Measurements from ENCODE around the gene AASDH. TPM values are rescaled to one million over a fixed set of nuclear protein-coding genes. Genes with fewer than 3 reads are reported as not detected.

Gene AASDH
- polyA plus RNA-seq, 1 of the 3 experiments (the other 2 are of a cell fraction) = 4.4 TPM

DNA sequence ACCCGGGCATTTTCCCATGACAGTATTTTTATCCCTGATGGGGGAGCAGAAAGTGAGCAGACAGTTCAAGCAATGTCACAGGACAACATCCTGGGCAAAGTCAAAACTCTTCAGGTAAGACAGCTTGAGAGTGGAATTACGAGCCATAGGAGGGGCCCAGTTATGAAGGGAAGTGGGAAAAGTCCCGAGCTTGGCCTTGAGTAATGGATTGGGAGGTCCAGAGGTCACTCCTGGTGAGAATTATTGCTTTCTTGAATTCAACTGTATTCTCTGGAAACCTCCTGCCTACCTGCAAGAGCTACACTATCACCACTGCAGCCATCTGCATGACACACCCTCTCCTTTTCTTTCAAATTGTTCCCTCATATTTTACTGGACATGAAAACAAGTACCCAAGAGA, 89.1 kb downstream of the AASDH start:
- Histone ChIP-seq H3K9ac (no peak overlapping the region), H3K9me3 (no peaks in the 10 kb centered on the region), H4K20me1 (ENCODE audit: insufficient read depth) (no peaks in the 10 kb centered on the region), H3K4me2 (no peak overlapping the region), H3K27ac (ENCODE audit: low read depth in 2 of 2, low read length in 1 of 2) (no peak overlapping the region), H3F3A (replicated peaks; ENCODE audit: insufficient read depth) (peaks cover 7% of the 10 kb centered on the region), H3K79me2 (ENCODE audit: insufficient read depth) (no peaks in the 10 kb centered on the region), H3K9me2 (no peaks in the 10 kb centered on the region), H3K4me1 (ENCODE audit: control insufficient read depth in 1 of 2, insufficient read depth in 2 of 2, low read depth in 1 of 2, low read length in 1 of 2) (no peaks in the 10 kb centered on the region; a peak in 2 of 4 replicates), H3K4me3 (ENCODE audit: low read depth in 2 of 2, low read length in 1 of 2) (no peak overlapping the region), H2AFZ (ENCODE audit: low read depth) (no peak overlapping the region), H3K27me3 (ENCODE audit: insufficient read depth) (no peaks in the 10 kb centered on the region), H3K36me3 (replicated peaks in 1 of 2; ENCODE audit: control insufficient read depth in 1 of 2, insufficient read depth in 2 of 2, low read length in 1 of 2) (no peaks in the 10 kb centered on the region)
- TF ChIP-seq RXRA (IDR thresholded peaks at IDR 0.05; ENCODE audit: borderline replicate concordance, low read depth) = no peak
- no peak for TF ChIP-seq EZH2phosphoT487 (IDR thresholded peaks at IDR 0.05; ENCODE audit: borderline replicate concordance, low read depth)
- TF ChIP-seq FOXM1 (IDR thresholded peaks at IDR 0.05; ENCODE audit: low read depth) = no peak
- no peak for TF ChIP-seq USF1 (IDR thresholded peaks at IDR 0.05; ENCODE audit: borderline replicate concordance, low read depth)
- no peak for TF ChIP-seq NRF1 (IDR thresholded peaks at IDR 0.05; ENCODE audit: low read depth, low read length)
- TF ChIP-seq FOXJ3 (CRISPR knock-in tag; IDR thresholded peaks at IDR 0.05) = no peak
- TF ChIP-seq GATA2 (CRISPR knock-in tag; IDR thresholded peaks at IDR 0.05) = no peak
- TF ChIP-seq MXI1 (IDR thresholded peaks at IDR 0.05; ENCODE audit: low read depth, low read length) = no peak
- no peak for TF ChIP-seq JUND (IDR thresholded peaks at IDR 0.05)
- TF ChIP-seq, protein P1, sequence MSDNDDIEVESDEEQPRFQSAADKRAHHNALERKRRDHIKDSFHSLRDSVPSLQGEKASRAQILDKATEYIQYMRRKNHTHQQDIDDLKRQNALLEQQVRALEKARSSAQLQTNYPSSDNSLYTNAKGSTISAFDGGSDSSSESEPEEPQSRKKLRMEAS (IDR thresholded peaks at IDR 0.05; ENCODE audit: low read depth) = no peak
- no peak for TF ChIP-seq NFIC (IDR thresholded peaks at IDR 0.05; ENCODE audit: borderline replicate concordance)
- TF ChIP-seq PBX3 (IDR thresholded peaks at IDR 0.05) = no peak
- no peak for TF ChIP-seq RAD21 (IDR thresholded peaks at IDR 0.05; ENCODE audit: low read length)
- TF ChIP-seq SMC3 (IDR thresholded peaks at IDR 0.05; ENCODE audit: low read depth, low read length) = no peak
- TF ChIP-seq, protein P2, sequence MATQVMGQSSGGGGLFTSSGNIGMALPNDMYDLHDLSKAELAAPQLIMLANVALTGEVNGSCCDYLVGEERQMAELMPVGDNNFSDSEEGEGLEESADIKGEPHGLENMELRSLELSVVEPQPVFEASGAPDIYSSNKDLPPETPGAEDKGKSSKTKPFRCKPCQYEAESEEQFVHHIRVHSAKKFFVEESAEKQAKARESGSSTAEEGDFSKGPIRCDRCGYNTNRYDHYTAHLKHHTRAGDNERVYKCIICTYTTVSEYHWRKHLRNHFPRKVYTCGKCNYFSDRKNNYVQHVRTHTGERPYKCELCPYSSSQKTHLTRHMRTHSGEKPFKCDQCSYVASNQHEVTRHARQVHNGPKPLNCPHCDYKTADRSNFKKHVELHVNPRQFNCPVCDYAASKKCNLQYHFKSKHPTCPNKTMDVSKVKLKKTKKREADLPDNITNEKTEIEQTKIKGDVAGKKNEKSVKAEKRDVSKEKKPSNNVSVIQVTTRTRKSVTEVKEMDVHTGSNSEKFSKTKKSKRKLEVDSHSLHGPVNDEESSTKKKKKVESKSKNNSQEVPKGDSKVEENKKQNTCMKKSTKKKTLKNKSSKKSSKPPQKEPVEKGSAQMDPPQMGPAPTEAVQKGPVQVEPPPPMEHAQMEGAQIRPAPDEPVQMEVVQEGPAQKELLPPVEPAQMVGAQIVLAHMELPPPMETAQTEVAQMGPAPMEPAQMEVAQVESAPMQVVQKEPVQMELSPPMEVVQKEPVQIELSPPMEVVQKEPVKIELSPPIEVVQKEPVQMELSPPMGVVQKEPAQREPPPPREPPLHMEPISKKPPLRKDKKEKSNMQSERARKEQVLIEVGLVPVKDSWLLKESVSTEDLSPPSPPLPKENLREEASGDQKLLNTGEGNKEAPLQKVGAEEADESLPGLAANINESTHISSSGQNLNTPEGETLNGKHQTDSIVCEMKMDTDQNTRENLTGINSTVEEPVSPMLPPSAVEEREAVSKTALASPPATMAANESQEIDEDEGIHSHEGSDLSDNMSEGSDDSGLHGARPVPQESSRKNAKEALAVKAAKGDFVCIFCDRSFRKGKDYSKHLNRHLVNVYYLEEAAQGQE (IDR thresholded peaks at IDR 0.05; ENCODE audit: low read depth, low read length) = no peak
- no peak for TF ChIP-seq FOSL2 (IDR thresholded peaks at IDR 0.05; ENCODE audit: borderline replicate concordance, low read depth)
- TF ChIP-seq YY1 (IDR thresholded peaks at IDR 0.05; ENCODE audit: low read depth) = no peak
- TF ChIP-seq RCOR1 (IDR thresholded peaks at IDR 0.05; ENCODE audit: low read length) = no peak
- no peak for TF ChIP-seq CHD2 (IDR thresholded peaks at IDR 0.05; ENCODE audit: low read length, partially characterized antibody)
- POLR2A ChIA-PET = no interaction called here
- WGBS (ENCODE audit: low lambda C conversion rate) = 78% methylated on average over 3 of the region's 3 CpGs
- DNase-seq = no peak
- CTCF ChIA-PET = interaction anchor here (1.4 to 5.9 kb wide), 3 partner anchors 10 to 350 kb away, joined by 3 to 61 read pairs (median 14); partner anchors contain the start of gene CEP135
